ENCODE results near the gene CCDC83. TPM values are rescaled to one million over a fixed set of nuclear protein-coding genes. Genes with fewer than 3 reads are reported as not detected.

Gene CCDC83
- total and polyA plus RNA-seq, 11 donors = not detected

DNA sequence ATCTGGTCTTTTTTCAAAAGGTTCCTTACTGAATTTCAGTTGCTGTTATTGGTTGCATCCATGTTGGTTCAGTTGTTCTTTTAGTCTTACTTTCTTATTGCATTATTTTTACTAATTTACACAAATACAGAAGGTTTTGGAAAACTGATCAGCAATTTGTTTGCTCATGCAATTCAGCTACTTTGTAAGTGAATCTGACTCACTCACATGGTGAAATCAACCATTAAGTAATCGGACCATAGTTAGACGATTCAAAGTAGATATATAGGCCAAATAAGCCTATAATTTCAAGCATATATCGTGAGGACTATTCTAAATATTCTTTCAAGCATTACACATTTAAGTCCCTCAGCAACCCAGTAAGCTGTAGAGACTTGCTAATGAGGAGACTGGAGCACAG, 41.7 kb downstream of the CCDC83 start:
- ATAC-seq (no peak), DNase-seq (no peak)
- Histone ChIP-seq H3K9me3 (no peaks in the 10 kb centered on the region), H3K4me3 (no peak overlapping the region), H3K36me3 (no peaks in the 10 kb centered on the region), H3K4me1 (peaks cover 0 to 1% (median 0%) of the 10 kb centered on the region in 12 donors), H3K27ac (no peak overlapping the region), H3K27me3 (no peaks in the 10 kb centered on the region)
- TF ChIP-seq CTCF (IDR thresholded peaks at IDR 0.05) = no peak
- TF ChIP-seq POLR2A (IDR thresholded peaks at IDR 0.05) = no peak
- WGBS, 4 donors = 95 to 96% (median 96%) methylated on average over 3 of the region's 3 CpGs
- intact Hi-C loops (cut with DNase I) = no loop called here

DNA sequence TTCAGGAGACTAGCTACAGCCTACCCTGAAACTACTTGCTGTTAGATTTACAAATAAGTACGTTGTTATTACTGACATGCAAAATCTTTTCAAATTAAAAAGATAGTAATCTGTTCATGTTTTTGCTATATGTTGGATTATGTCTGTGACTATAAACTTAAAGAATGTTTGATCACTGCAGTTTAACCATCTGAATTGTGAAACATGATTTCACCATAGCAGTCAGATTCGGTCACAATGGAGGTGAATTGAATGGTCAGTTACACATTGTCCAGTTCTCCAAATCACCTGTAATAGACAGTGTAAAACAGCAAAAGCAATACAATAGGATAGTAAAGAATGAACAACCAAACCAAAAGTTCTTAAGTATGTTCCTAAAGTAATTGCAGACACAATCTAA, 43.3 kb downstream of the CCDC83 start:
- DNase-seq = no peak
- no peak overlapping the region for H3K27ac ChIP-seq
- WGBS, 4 donors = 47 to 73% (median 55%) methylated on average over 2 of the region's 2 CpGs
- intact Hi-C loops (cut with DNase I) = no loop called here
- no peak overlapping the region for H3K4me3 ChIP-seq
- H3K36me3 ChIP-seq = no peaks in the 10 kb centered on the region
- no peaks in the 10 kb centered on the region for H3K9me3 ChIP-seq
- H3K27me3 ChIP-seq = no peaks in the 10 kb centered on the region
- TF ChIP-seq CTCF (IDR thresholded peaks at IDR 0.05) (no peak), POLR2A (IDR thresholded peaks at IDR 0.05) (no peak)
- peaks cover 0 to 10% (median 0%) of the 10 kb centered on the region in 12 donors for H3K4me1 ChIP-seq
- ATAC-seq = no peak

- Histone ChIP-seq H3K27me3 (no peaks in the 10 kb centered on the region), H3K4me1 (peaks cover 0 to 10% (median 0%) of the 10 kb centered on the region in 12 donors), H3K36me3 (no peaks in the 10 kb centered on the region), H3K9me3 (no peaks in the 10 kb centered on the region), H3K27ac (no peak overlapping the region), H3K4me3 (no peak overlapping the region)
- WGBS, 4 donors = 76 to 88% (median 80%) methylated on average over 3 of the region's 3 CpGs
- intact Hi-C loops (cut with DNase I) = no loop called here
- TF ChIP-seq POLR2A (IDR thresholded peaks at IDR 0.05) = no peak
- no peak for TF ChIP-seq CTCF (IDR thresholded peaks at IDR 0.05)
- DNase-seq (no peak), ATAC-seq (no peak)
Measured at GRCh38 chr11:85902353-85902752, 47.2 kb downstream of the CCDC83 start.

GRCh38 chr11:85903406-85903805, 48.2 kb downstream of the CCDC83 start:
- WGBS, 4 donors = 81 to 90% (median 86%) methylated on average over 4 of the region's 4 CpGs
- no peak for ATAC-seq
- intact Hi-C loops (cut with DNase I) = no loop called here

More at GRCh38 chr11:85903406-85903805, 48.2 kb downstream of the CCDC83 start:
- H3K27me3 ChIP-seq = no peaks in the 10 kb centered on the region
- H3K9me3 ChIP-seq = no peaks in the 10 kb centered on the region
- TF ChIP-seq POLR2A (IDR thresholded peaks at IDR 0.05) (no peak), CTCF (IDR thresholded peaks at IDR 0.05) (no peak)
- H3K4me3 ChIP-seq = no peak overlapping the region
- no peak overlapping the region for H3K27ac ChIP-seq
- no peak for DNase-seq
- no peaks in the 10 kb centered on the region for H3K36me3 ChIP-seq
- H3K4me1 ChIP-seq = peaks cover 0 to 10% (median 0%) of the 10 kb centered on the region in 12 donors

Measured in heart left ventricle (tissue), 16 donors.